H1 (cell line): ENCODE measurements around the gene MCM3AP. TPM values are rescaled to one million over a fixed set of nuclear protein-coding genes. Genes with fewer than 3 reads are reported as not detected.

Experiments used
- CTCF ChIA-PET: fragments of 300-600 bp; sonication (Branson Sonifier 250); formaldehyde crosslinking; loops from one replicate; lab custom pipeline; 2021; ENCODE audit not compliant: partially characterized antibody; lab: Charles Lee
- POLR2A ChIA-PET: fragments of 300-600 bp; sonication (Branson Sonifier 250); formaldehyde crosslinking; loops from one replicate; lab custom pipeline; 2021; ENCODE audit warnings: inconsistent platforms; ENCODE audit not compliant: partially characterized antibody; lab: Charles Lee
- DNase-seq, 2 experiments: peaks; one replicate each; pipeline versions ENCODE4 v3.0.0 to v3.0.0-alpha.2; 2010 to 2022; ENCODE audit warnings: low spot score in 2 of 2, low read depth in 1 of 2, mixed read lengths in 1 of 2
- FAIRE-seq: peaks from 2 replicates; lab custom pipeline; 2011; peaks lifted over from hg19 to GRCh38; lab: Jason Lieb, UNC
- H2AFZ ChIP-seq: 2 replicates; pipeline ENCODE4 v1.8.1; 2012; ENCODE audit warnings: low read length, inconsistent platforms
- H2AK5ac ChIP-seq: 2 replicates; pipeline ENCODE4 v1.6.1; 2013; ENCODE audit warnings: low read depth, low read length
- H2BK120ac ChIP-seq: replicated peaks from 2 replicates; pipeline ENCODE3; 2013; ENCODE audit warnings: low read depth, low read length, inconsistent platforms
- H2BK12ac ChIP-seq: 2 replicates; pipeline ENCODE4 v1.6.1; 2013; ENCODE audit warnings: low read depth, low read length
- H2BK15ac ChIP-seq: 2 replicates; pipeline ENCODE4 v1.6.1; 2013; ENCODE audit warnings: low read length
- H2BK20ac ChIP-seq: 2 replicates; pipeline ENCODE4 v1.6.1; 2013; ENCODE audit warnings: low read length
- H2BK5ac ChIP-seq: 2 replicates; pipeline ENCODE4 v1.6.1; 2013; ENCODE audit warnings: low read depth, low read length
- H3K14ac ChIP-seq: 2 replicates; pipeline ENCODE4 v1.6.1; 2013; ENCODE audit warnings: inconsistent platforms; ENCODE audit not compliant: insufficient read length
- H3K18ac ChIP-seq: 2 replicates; pipeline ENCODE4 v1.6.1; 2013; ENCODE audit warnings: low read length; ENCODE audit errors: extremely low read depth
- H3K23ac ChIP-seq: 2 replicates; pipeline ENCODE4 v1.6.1; 2013; ENCODE audit warnings: inconsistent platforms; ENCODE audit not compliant: insufficient read length
- H3K23me2 ChIP-seq: 2 replicates; pipeline ENCODE4 v1.6.1; 2013; ENCODE audit warnings: low read depth, low read length
- H3K27ac ChIP-seq: 2 replicates; pipeline ENCODE4 v1.6.1; 2011; ENCODE audit warnings: low read depth, low read length, inconsistent platforms
- H3K27me3 ChIP-seq, 4 experiments: replicated peaks in 1 of 4; 1 replicate in 1 of 4; 2 replicates in 3 of 4; pipeline versions ENCODE4 v1.6.1 to v1.8.1; 2011 to 2013; ENCODE audit warnings: low read length in 3 of 4, mild to moderate bottlenecking in 3 of 4, inconsistent platforms in 2 of 4, mixed read lengths in 2 of 4, moderate library complexity in 1 of 4; ENCODE audit not compliant: control insufficient read depth in 3 of 4, insufficient read depth in 3 of 4; ENCODE audit errors: extremely low read depth in 1 of 4
- H3K36me3 ChIP-seq, 4 experiments: 2 replicates each; pipeline versions ENCODE4 v1.6.1 to v1.8.1; 2011 to 2013; ENCODE audit warnings: mild to moderate bottlenecking in 4 of 4, low read length in 3 of 4, moderate library complexity in 2 of 4, control low read depth in 1 of 4, inconsistent platforms in 1 of 4; ENCODE audit not compliant: insufficient read depth in 4 of 4, control insufficient read depth in 2 of 4
- H3K4ac ChIP-seq: replicated peaks from 2 replicates; pipeline ENCODE3; 2013; ENCODE audit warnings: low read length, low read depth, mixed read lengths, inconsistent platforms; ENCODE audit not compliant: insufficient read length
- H3K4me1 ChIP-seq, 4 experiments: replicated peaks in 1 of 4; 1 replicate in 1 of 4; 2 replicates in 3 of 4; pipeline versions ENCODE4 v1.6.1 to v1.8.1; 2011 to 2013; ENCODE audit warnings: low read length in 3 of 4, inconsistent platforms in 2 of 4, mixed read lengths in 1 of 4; ENCODE audit not compliant: insufficient read depth in 4 of 4, control insufficient read depth in 3 of 4
- H3K4me2 ChIP-seq, 2 experiments: 2 replicates each; pipeline versions ENCODE4 v1.6.1 to v1.8.1; 2011 to 2013; ENCODE audit warnings: low read depth in 2 of 2, low read length in 2 of 2, control low read depth in 1 of 2, inconsistent platforms in 1 of 2, mild to moderate bottlenecking in 1 of 2; ENCODE audit not compliant: insufficient read depth in 1 of 2
- H3K4me3 ChIP-seq, 4 experiments: fragments of 200-600, 300-600 bp in 1 of 4; sonication (generic), shearing (Covaris generic), sonication (Bioruptor Twin) in 1 of 4; 2 replicates each; pipeline versions ENCODE4 v1.5.1 to v1.8.1; 2011 to 2016; ENCODE audit warnings: low read length in 4 of 4, low read depth in 3 of 4, control low read depth in 2 of 4, inconsistent platforms in 2 of 4, mild to moderate bottlenecking in 2 of 4, mixed read lengths in 1 of 4, moderate library complexity in 1 of 4; ENCODE audit not compliant: insufficient read depth in 2 of 4; ENCODE audit errors: extremely low read depth in 1 of 4
- H3K56ac ChIP-seq: replicated peaks from 2 replicates; pipeline ENCODE3; 2013; ENCODE audit warnings: low read depth, mild to moderate bottlenecking, mixed read lengths, low read length, inconsistent platforms; ENCODE audit not compliant: insufficient read length
- H3K79me1 ChIP-seq: 2 replicates; pipeline ENCODE4 v1.6.1; 2013; ENCODE audit warnings: low read depth, low read length, control low read depth
- H3K79me2 ChIP-seq, 2 experiments: 2 replicates each; pipeline versions ENCODE4 v1.6.1 to v1.8.1; 2012 to 2013; ENCODE audit warnings: low read length in 2 of 2, mild to moderate bottlenecking in 2 of 2, inconsistent platforms in 1 of 2; ENCODE audit not compliant: insufficient read depth in 2 of 2, control insufficient read depth in 1 of 2
- H3K9ac ChIP-seq, 4 experiments: replicated peaks in 1 of 4; 1 replicate in 1 of 4; 2 replicates in 3 of 4; pipeline versions ENCODE4 v1.6.1 to v1.8.1; 2011 to 2013; ENCODE audit warnings: low read depth in 3 of 4, low read length in 3 of 4, control low read depth in 2 of 4, mild to moderate bottlenecking in 2 of 4, moderate library complexity in 2 of 4, inconsistent platforms in 1 of 4; ENCODE audit errors: extremely low read depth in 1 of 4
- H3K9me3 ChIP-seq, 2 experiments: 2 replicates each; pipeline versions ENCODE4 v1.6.1 to v1.8.1; 2012 to 2013; ENCODE audit warnings: mild to moderate bottlenecking in 2 of 2, moderate library complexity in 2 of 2, control low read depth in 1 of 2, inconsistent platforms in 1 of 2, low read depth in 1 of 2, low read length in 1 of 2, mixed read lengths in 1 of 2; ENCODE audit not compliant: insufficient read depth in 2 of 2
- H4K20me1 ChIP-seq, 2 experiments: replicated peaks in 1 of 2; 2 replicates each; pipeline versions ENCODE3 to v1.8.1; 2011 to 2013; ENCODE audit warnings: inconsistent platforms in 2 of 2, low read length in 2 of 2, mild to moderate bottlenecking in 1 of 2; ENCODE audit not compliant: insufficient read depth in 2 of 2, control insufficient read depth in 1 of 2
- H4K5ac ChIP-seq: 2 replicates; pipeline ENCODE4 v1.6.1; 2013; ENCODE audit warnings: low read length, low read depth, mixed read lengths, inconsistent platforms; ENCODE audit not compliant: insufficient read length
- H4K8ac ChIP-seq: 2 replicates; pipeline ENCODE4 v1.8.0; 2013; ENCODE audit warnings: mild to moderate bottlenecking, moderate library complexity, low read length, inconsistent platforms; ENCODE audit not compliant: insufficient read depth; ENCODE audit errors: extremely low read depth
- H4K91ac ChIP-seq: replicated peaks from 2 replicates; pipeline ENCODE3; 2013; ENCODE audit warnings: low read length, mixed read lengths, inconsistent platforms; ENCODE audit not compliant: insufficient read length
- EGR1 ChIP-seq: IDR thresholded peaks from 2 replicates; pipeline ENCODE4 v1.6.1; 2011; ENCODE audit warnings: low read depth, low read length, borderline replicate concordance
- EZH2 ChIP-seq: fragments of 200-600 bp; sonication (generic); IDR thresholded peaks from 2 replicates; pipeline ENCODE4 v1.7.1; 2012; ENCODE audit warnings: low read depth, mild to moderate bottlenecking, moderate library complexity, low read length, inconsistent platforms; ENCODE audit not compliant: severe bottlenecking
- MAFK ChIP-seq: IDR thresholded peaks from 2 replicates; pipeline ENCODE4 v1.6.1; 2012; ENCODE audit warnings: low read depth, mild to moderate bottlenecking, improper control_type of control experiment, low read length
- SUZ12 ChIP-seq: fragments of 200-600 bp; sonication (generic); IDR thresholded peaks from 2 replicates; pipeline ENCODE4 v1.6.1; 2012; ENCODE audit warnings: mild to moderate bottlenecking, inconsistent platforms, low read length, moderate library complexity, mixed read lengths
- WGBS, 2 experiments: shearing (Covaris generic) in 1 of 2; methylation state at CpG; one replicate each; pipeline versions ENCODE4 v1.1.6 to v1.1.7; 2013 to 2015; ENCODE audit warnings: low lambda C conversion rate in 2 of 2, mixed read lengths in 2 of 2, inconsistent platforms in 1 of 2, low coverage in 1 of 2, missing lambda C conversion rate in 1 of 2; ENCODE audit not compliant: insufficient replicate concordance in 2 of 2, insufficient coverage in 1 of 2, insufficient read length in 1 of 2; ENCODE audit errors: extremely low coverage in 1 of 2, missing lambda C conversion rate in 1 of 2; 5-methylcytosine and 5-hydroxymethylcytosine counted together
- polyA plus RNA-seq, 7 experiments: library from polyadenylated mRNA; depleted of rRNA in 3 of 7; stranded (reverse) in 5 of 7; unstranded in 2 of 7; fragments of >200 nt in 5 of 7; fragments of 200-250 nt in 2 of 7; gene quantifications; 1 replicate in 5 of 7; 2 replicates in 1 of 7; 4 replicates in 1 of 7; pipeline versions ENCODE4 v1.2.1 to v1.2.3, GENCODE V29; 2011 to 2013; ENCODE audit warnings: missing spikeins in 2 of 7, mixed read lengths in 2 of 7
- total RNA-seq: library from RNA; stranded (reverse); fragmentation: NEBNext Ultra II Directional; extraction: Animal tissue kit (Norgen Biotek cat#: 25700); gene quantifications from 2 replicates; pipeline ENCODE4 v1.2.1, GENCODE V29; 2021

Gene MCM3AP
- total and polyA plus RNA-seq, 2 of the 8 experiments (the other 6 are each of a cell fraction or from before 2014, with no cell fraction given): 37.2 to 119 TPM

- no peak for TF ChIP-seq EZH2
- TF ChIP-seq SUZ12: no peak
- no peak for TF ChIP-seq EGR1
- TF ChIP-seq MAFK: no peak
- no peak for DNase-seq
- no peak overlapping the region for H3K4me2 ChIP-seq
- no peak overlapping the region for H3K4me3 ChIP-seq
- H3K18ac ChIP-seq: no peak overlapping the region
- H3K27ac ChIP-seq: peak overlapping the region; percentile 40
- no peak overlapping the region for H3K14ac ChIP-seq
- H2BK120ac ChIP-seq: no peak overlapping the region
- FAIRE-seq: no peak
- H3K4me1 ChIP-seq: no peaks in the 10 kb centered on the region
- H3K79me1 ChIP-seq: peaks cover 4% of the 10 kb centered on the region; the same call in 1 of the 2 replicates
- POLR2A ChIA-PET: interaction anchor here (0.6 to 1.8 kb wide), 9 partner anchors 9 to 153 kb away, joined by 3 to 6 read pairs (median 3); partner anchors contain the start of genes MCM3AP and YBEY
- no peaks in the 10 kb centered on the region for H3K79me2 ChIP-seq
- no peak overlapping the region for H3K56ac ChIP-seq
- H2BK12ac ChIP-seq: no peak overlapping the region
- CTCF ChIA-PET: interaction anchor here (0.5 to 2.4 kb wide), 4 partner anchors 9 to 60 kb away, joined by 3 to 9 read pairs (median 4); partner anchors contain the start of gene MCM3AP
- H2BK15ac ChIP-seq: no peak overlapping the region
- no peak overlapping the region for H2BK5ac ChIP-seq
- H3K23ac ChIP-seq: no peak overlapping the region
- no peak overlapping the region for H4K91ac ChIP-seq
- no peak overlapping the region for H2BK20ac ChIP-seq
- H4K20me1 ChIP-seq: peaks cover 8 to 20% of the 10 kb centered on the region in 2 experiments
- peaks cover 18 to 55% (median 47%) of the 10 kb centered on the region in 4 experiments for H3K36me3 ChIP-seq
- no peaks in the 10 kb centered on the region for H3K9me3 ChIP-seq
- 87% methylated on average over 26 of the region's 26 CpGs; no CpG with 5 or more reads in 1 of the 2 experiments for WGBS, 2 experiments
- peak overlapping the region; percentile 51 for H4K8ac ChIP-seq
- H2AFZ ChIP-seq: no peak overlapping the region
- no peak overlapping the region for H4K5ac ChIP-seq
- no peak overlapping the region for H2AK5ac ChIP-seq
- no peaks in the 10 kb centered on the region for H3K27me3 ChIP-seq
- no peak overlapping the region for H3K9ac ChIP-seq
- no peak overlapping the region for H3K4ac ChIP-seq
- H3K23me2 ChIP-seq: no peaks in the 10 kb centered on the region
Measured at GRCh38 chr21:46265736-46266525, 19.5 kb downstream of the MCM3AP start.
